ENCODE results near the gene AFAP1. TPM values are rescaled to one million over a fixed set of nuclear protein-coding genes. Genes with fewer than 3 reads are reported as not detected.

Gene AFAP1
- polyA plus RNA-seq, 1 experiment, result 48.5 TPM

DNA sequence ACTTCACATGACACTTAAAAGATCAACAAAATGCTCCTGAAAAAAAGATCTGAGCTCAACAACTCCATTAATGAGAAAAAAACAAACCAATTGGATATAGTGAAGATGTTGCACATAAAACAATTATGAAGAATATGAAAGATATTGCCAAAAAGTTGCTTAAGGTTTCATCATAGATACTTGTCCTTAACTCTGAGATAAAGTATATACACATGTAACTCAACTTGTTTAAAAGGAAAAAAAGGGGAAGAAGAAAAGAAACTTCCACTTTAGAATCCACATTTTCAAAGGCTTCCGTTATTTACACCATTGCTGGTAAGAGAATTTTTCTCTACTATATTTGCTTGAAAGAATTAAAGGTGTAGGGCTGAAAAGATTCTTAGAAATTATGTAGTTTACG lies 2.7 kb downstream of the AFAP1 start:
- H3K27me3 ChIP-seq (ENCODE audit: control insufficient read depth, insufficient read depth, low read length), result no peaks in the 10 kb centered on the region
- ChIA-PET CTCF (interaction anchor here (0.7 to 3.2 kb wide), 7 partner anchors 9 to 133 kb away, joined by 3 to 18 read pairs (median 5); no protein-coding TSS in a partner anchor), POLR2A (no interaction called here)
- DNase-seq (ENCODE audit: low read depth), result no peak
- H3K36me3 ChIP-seq (ENCODE audit: control insufficient read depth, insufficient read depth, low read length), result peaks cover 1% of the 10 kb centered on the region
- peak overlapping the region; percentile 59; the same call in 1 of the 2 replicates for H3K4me3 ChIP-seq (ENCODE audit: low read depth, low read length)
- TF ChIP-seq, protein P1, sequence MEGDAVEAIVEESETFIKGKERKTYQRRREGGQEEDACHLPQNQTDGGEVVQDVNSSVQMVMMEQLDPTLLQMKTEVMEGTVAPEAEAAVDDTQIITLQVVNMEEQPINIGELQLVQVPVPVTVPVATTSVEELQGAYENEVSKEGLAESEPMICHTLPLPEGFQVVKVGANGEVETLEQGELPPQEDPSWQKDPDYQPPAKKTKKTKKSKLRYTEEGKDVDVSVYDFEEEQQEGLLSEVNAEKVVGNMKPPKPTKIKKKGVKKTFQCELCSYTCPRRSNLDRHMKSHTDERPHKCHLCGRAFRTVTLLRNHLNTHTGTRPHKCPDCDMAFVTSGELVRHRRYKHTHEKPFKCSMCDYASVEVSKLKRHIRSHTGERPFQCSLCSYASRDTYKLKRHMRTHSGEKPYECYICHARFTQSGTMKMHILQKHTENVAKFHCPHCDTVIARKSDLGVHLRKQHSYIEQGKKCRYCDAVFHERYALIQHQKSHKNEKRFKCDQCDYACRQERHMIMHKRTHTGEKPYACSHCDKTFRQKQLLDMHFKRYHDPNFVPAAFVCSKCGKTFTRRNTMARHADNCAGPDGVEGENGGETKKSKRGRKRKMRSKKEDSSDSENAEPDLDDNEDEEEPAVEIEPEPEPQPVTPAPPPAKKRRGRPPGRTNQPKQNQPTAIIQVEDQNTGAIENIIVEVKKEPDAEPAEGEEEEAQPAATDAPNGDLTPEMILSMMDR (IDR thresholded peaks at IDR 0.05; ENCODE audit: insufficient read depth, low read depth, low read length), result no peak

DNA sequence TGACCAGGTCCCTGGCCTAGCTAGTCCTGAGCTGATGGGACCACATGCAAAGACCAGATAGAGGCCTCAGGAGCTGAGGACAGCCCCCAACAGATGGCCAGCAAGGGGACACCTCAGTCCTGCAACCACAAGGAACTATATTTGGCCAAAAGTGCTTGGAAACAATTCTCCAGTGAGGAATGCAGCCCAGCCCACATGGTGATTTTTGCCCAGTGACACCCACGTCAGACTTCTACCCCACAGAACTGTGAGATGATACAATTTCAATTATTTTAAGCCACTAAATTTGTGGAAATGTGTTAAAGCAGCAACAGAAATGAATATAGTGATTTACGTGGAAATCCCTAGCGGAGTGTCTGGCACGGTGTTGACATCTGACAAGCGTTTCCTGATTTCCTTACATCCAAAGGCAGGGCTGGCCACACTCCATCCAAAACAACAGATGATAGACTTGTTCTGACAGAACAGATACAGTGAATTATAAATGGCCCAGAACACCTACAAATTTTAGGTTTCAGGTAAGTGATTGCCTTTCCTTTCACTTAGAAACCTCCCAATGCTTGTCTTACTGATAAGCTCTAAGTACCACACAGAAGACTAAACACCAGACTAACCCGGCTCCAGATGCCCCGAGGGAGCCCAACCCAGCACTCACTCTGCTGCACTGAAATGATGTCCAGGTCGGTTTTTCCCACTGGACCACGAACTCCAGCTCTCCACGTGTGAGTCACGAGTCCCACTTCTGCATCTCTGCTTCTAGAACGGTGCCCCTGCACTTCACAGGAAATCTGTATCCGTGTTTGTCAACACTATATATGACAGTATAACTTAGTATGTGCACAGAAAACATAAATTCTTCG lies 5.8 kb downstream of the AFAP1 start:
- ChIA-PET POLR2A (interaction anchor here (0.7 kb wide), 1 partner anchor 11 kb away, joined by 3 read pairs; no protein-coding TSS in a partner anchor), CTCF (interaction anchor here (1.7 to 2.6 kb wide), 2 partner anchors 53 to 130 kb away, joined by 5 to 11 read pairs; no protein-coding TSS in a partner anchor)
- H3K36me3 ChIP-seq (ENCODE audit: control insufficient read depth, insufficient read depth, low read length), result peaks cover 1% of the 10 kb centered on the region
- TF ChIP-seq, protein P1 (IDR thresholded peaks at IDR 0.05; ENCODE audit: insufficient read depth, low read depth, low read length), result no peak
- no peak overlapping the region for H3K4me3 ChIP-seq (ENCODE audit: low read depth, low read length)
- H3K27me3 ChIP-seq (ENCODE audit: control insufficient read depth, insufficient read depth, low read length), result no peaks in the 10 kb centered on the region
- DNase-seq (ENCODE audit: low read depth), result no peak

GRCh38 chr4:7932287-7932686 lies 7.4 kb downstream of the AFAP1 start:
- no peak for DNase-seq (ENCODE audit: low read depth)
- TF ChIP-seq, protein P1 (IDR thresholded peaks at IDR 0.05; ENCODE audit: insufficient read depth, low read depth, low read length), result no peak
- H3K27me3 ChIP-seq (ENCODE audit: control insufficient read depth, insufficient read depth, low read length), result no peaks in the 10 kb centered on the region
- POLR2A ChIA-PET, result no interaction called here
- H3K4me3 ChIP-seq (ENCODE audit: low read depth, low read length), result no peak overlapping the region
- peaks cover 1% of the 10 kb centered on the region for H3K36me3 ChIP-seq (ENCODE audit: control insufficient read depth, insufficient read depth, low read length)
- CTCF ChIA-PET, result interaction anchor here (0.9 to 7.4 kb wide), 2 partner anchors 56 to 128 kb away, joined by 4 to 59 read pairs; no protein-coding TSS in a partner anchor

DNA sequence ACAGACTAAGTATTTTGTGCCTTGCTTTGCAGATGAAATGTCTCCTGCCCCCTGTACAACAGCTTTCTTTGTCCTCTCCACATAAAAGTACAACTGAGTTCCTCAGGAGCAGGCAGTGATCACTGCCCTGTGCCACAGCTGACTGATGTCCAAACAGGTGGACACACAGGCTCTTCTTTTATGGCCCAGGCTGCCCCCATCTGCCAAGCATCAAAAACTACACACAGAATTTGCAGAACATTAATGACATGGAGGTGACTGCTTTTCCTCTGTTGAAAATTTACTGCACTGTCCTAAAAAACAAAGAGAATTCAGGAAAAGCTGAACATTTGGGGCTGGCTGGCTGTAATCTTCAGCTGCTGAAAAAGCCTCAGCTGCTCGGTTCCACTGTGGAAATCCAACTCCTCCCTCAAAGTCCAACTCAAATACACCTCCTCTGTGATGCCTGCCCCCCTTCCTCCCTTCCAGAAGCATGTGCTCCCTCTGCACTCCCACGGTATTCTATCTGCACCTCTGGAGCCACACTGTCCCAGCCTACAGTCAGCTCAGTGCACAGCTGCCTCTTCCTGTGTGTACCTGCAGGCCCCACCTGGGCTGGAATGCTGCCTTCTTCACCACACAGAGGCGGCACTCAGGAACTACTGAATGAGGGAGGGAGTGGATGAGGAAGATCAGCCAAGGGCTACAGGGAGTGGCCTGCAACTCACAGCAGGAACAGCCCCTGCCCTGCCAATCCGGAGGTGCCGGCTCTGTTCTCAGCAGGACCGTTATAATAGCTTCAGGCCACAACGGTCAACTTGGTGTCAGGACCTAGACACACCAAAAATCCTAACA lies 10.3 kb downstream of the AFAP1 start:
- no peak for DNase-seq (ENCODE audit: low read depth)
- ChIA-PET POLR2A (no interaction called here), CTCF (interaction anchor here (0.9 to 7.4 kb wide), 9 partner anchors 9 to 130 kb away, joined by 3 to 59 read pairs (median 4); partner anchors contain the start of gene AFAP1)
- TF ChIP-seq, protein P1 (IDR thresholded peaks at IDR 0.05; ENCODE audit: insufficient read depth, low read depth, low read length), result peak; percentile 39
- no peak overlapping the region for H3K4me3 ChIP-seq (ENCODE audit: low read depth, low read length)
- no peaks in the 10 kb centered on the region for H3K27me3 ChIP-seq (ENCODE audit: control insufficient read depth, insufficient read depth, low read length)
- H3K36me3 ChIP-seq (ENCODE audit: control insufficient read depth, insufficient read depth, low read length), result peaks cover 1% of the 10 kb centered on the region

All from BJ (cell line).